Dendritic cell treated with granulocyte-macrophage colony-stimulating factor and Interleukin-4, amounts not matched to agents 40 ng/mL and 50 ng/mL, for 4 days (primary cell): ENCODE measurements around the gene TSPOAP1.

Experiments used
- H3K27ac Mint-ChIP-seq: one replicate; pipeline ENCODE4 v1.8.0; 2022; ENCODE audit warnings: mild to moderate bottlenecking, mixed read lengths
- H3K27me3 Mint-ChIP-seq: one replicate; pipeline ENCODE4 v1.8.0; 2022; ENCODE audit warnings: mild to moderate bottlenecking, mixed read lengths
- H3K36me3 Mint-ChIP-seq: one replicate; pipeline ENCODE4 v1.8.0; 2022; ENCODE audit warnings: low read depth, mixed read lengths
- H3K4me1 Mint-ChIP-seq: one replicate; pipeline ENCODE4 v1.8.0; 2022; ENCODE audit warnings: low read depth, mixed read lengths
- H3K4me3 Mint-ChIP-seq: one replicate; pipeline ENCODE4 v1.8.0; 2022; ENCODE audit warnings: mild to moderate bottlenecking, moderate library complexity, mixed read lengths
- H3K9me3 Mint-ChIP-seq: one replicate; pipeline ENCODE4 v1.8.0; 2022; ENCODE audit warnings: mixed read lengths
- intact Hi-C: fragments of 100-400 bp; cut with micrococcal nuclease; formaldehyde crosslinking; loops from one replicate; pipeline ENCODE4 v1.15.0; 2022

TSPOAP1 gene

DNA sequence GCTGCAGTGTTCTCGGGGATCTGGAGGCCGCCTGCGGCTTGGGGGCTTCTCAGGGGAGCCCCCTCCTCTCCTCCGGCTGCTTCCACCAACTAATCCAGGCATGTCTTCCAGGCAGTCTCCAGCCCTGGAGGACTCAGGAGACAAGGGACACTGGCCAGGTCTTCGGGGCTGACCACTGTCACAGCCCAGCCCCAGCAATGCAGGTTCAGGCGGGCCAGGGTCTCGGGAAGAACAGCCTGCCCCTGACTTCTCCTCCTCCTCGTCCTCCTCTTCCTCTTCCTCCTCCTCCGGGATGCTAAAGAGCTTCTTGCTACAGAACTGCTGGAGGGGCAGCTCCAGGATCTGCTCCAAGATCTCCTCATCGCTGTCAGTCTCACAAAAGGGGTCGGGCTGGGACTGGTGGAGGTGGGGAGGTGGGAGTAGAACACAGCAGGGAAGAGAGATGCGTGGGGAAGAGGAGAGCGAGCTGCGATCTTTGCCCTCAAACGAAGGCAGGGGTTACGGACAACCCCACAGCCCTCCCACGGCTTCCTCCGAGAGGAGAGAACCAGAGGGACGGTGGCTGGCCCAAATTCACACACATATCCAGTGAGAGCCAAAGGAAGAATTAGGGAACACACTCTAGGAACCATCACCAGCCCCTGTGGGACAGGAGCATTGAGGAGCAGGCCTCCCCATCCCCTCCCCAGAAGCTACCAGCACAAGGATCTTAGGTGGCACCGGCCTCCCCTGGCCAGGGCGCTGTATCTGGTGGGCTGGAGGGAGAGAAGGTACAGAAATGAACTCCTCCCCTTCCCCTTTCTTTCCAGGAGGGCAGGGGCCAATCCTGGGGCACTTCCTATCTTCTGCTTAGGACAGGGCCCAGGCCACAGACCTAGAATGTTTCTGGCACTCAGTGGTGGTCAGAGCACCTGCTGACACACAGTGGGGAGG is 19.3 kb downstream of the TSPOAP1 start:
- Mint-ChIP-seq H3K27ac (peak overlapping the region; percentile 53), H3K9me3 (no peaks in the 10 kb centered on the region)
- intact Hi-C loops, result no loop called here

DNA sequence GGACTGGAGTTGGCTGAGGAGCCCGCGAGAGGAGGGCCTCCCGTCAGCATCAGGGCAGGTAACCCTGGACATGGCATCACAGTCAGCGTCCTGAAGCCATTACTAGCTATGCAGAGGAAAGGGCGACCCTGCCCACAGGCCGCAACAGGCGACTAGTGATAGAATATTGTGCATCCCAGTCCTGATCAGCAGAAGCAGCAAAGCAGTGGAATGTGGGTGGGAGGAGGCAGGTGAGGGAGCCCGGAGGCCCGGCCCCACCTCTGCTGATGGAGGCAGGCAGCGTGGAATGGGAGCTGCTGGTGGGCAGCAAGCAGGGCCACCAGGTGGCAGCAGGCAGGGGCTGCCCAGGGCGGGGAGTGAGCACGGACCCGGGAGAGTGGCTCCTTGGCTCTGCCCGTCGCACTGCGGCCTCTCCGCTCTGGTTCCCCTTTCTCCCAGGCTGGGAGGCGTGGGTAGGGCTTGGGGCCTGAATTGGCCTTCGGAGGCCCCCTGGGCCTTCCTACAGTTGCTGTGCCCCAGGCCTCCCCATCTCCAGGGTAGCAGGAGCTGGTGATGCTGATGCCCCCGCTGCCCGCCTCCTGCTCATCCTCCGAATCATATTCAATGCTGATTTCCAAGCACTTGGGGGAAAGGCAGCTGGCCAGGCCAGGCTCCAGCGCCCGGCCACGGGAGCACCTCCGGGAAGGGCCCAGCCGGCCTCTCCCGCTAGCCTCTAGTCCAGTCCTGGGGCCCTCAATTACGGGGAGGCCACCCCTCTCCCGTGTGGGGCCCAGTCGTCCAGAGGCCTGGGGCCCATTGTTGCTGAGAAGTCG is 20.2 kb downstream of the TSPOAP1 start:
- Mint-ChIP-seq H3K4me3 (no peak overlapping the region), H3K4me1 (peaks cover 58% of the 10 kb centered on the region), H3K36me3 (no peaks in the 10 kb centered on the region), H3K9me3 (no peaks in the 10 kb centered on the region), H3K27ac (peak overlapping the region; percentile 53), H3K27me3 (peaks cover 33% of the 10 kb centered on the region)
- intact Hi-C loops, result no loop called here

More for the DNA sequence above, 19.3 kb downstream of the TSPOAP1 start:
- peaks cover 42% of the 10 kb centered on the region for H3K27me3 Mint-ChIP-seq
- peaks cover 49% of the 10 kb centered on the region for H3K4me1 Mint-ChIP-seq
- H3K36me3 Mint-ChIP-seq, result no peaks in the 10 kb centered on the region
- no peak overlapping the region for H3K4me3 Mint-ChIP-seq

DNA sequence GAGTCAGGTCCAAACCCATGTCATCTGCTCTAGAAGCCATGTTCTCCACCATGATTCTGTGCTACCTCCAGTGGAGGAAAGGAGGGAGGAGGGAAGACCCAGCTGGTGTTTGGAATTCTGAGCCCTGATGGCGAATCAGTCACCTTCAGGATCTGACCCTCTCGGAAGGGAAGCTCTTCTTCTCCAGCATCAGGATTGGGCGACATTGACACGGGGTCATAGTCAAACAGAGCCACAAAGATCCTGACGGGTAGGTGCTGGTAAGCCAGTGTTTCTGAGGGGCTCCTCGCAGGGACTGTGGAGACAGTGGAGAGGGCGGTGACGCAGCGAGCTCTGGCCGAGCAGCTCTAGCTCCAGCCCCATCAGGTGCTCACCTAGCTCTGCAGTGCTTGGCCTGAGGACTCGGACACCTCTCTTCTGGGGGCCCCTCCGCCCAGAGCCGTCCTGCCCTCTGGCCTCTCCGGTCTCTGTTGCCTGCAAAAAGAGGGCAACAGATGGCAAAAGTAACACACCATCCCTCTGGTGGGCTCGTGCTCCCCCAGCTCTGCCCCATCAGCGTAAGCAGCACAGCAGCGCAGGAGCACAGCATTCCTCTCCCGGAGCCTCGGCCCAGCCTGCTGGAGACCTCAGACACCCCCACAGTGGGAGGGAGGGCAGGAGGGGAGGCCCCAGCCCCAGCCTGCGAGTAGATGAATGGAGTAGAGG is 21.0 kb downstream of the TSPOAP1 start:
- intact Hi-C loops, result no loop called here
- Mint-ChIP-seq H3K27ac (no peak overlapping the region), H3K27me3 (peaks cover 31% of the 10 kb centered on the region), H3K4me3 (no peak overlapping the region), H3K36me3 (no peaks in the 10 kb centered on the region), H3K4me1 (peaks cover 66% of the 10 kb centered on the region), H3K9me3 (no peaks in the 10 kb centered on the region)

DNA sequence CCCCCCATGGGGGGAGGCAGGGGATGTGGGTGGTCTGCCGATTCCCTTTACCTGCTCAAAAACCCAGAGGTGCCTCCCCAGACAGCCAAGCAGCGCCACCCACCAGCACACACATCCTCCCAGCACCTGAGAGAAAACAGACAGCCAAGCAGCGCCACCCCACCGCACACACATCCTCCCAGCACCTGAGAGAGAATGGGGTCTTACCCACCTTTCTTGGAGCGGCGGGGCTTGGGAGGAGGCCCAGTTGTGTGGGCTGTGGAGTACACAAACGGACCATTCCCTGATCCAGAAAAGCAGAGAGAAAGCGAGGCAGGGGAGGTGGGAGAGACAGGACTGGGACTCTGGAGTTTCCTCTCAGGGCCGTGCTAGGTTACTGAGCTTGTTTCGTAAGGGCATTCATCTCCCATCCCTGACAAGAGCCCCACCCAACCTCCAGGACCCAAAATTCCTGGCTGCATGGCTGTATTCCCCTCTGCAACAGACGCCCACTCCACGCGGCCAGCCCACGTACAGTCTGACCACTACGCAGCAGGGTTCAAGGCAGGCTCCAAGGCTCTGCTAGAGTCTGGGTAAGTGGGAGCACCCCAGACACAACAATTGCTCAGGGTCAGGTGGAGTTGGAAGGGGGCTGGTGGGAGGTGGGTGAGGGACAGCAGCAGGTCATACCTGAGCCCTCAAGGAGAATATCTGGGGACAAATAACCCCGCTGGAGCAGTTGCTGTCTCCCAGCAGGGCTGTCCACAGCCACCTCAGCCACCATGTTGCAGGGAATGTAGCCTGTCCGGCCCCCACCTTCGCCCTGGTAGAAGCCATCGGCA is 22.3 kb downstream of the TSPOAP1 start:
- no peak overlapping the region for H3K27ac Mint-ChIP-seq
- peaks cover 78% of the 10 kb centered on the region for H3K4me1 Mint-ChIP-seq
- no peaks in the 10 kb centered on the region for H3K9me3 Mint-ChIP-seq
- intact Hi-C loops, result no loop called here
- H3K36me3 Mint-ChIP-seq, result no peaks in the 10 kb centered on the region
- H3K4me3 Mint-ChIP-seq, result no peak overlapping the region
- peaks cover 27% of the 10 kb centered on the region for H3K27me3 Mint-ChIP-seq

DNA sequence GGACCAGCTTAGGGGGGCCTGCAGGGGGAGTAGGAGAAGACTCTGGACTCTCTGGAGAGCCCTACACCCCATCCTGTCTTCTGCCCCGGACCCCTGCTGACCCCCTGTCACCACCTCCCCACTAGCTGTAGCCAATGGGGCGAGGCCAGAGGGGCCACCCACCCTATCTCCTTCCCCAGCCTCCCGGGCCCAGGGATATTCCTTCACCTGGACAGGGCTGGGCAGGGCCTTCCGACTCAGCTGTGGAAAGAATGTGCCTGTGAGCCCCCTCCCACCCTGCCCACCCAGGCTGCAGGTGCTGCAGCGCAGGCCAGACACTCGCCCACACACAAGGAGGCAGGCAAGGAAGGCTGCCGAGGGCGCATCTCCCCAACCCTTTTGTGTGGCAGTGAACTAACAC is 23.0 kb downstream of the TSPOAP1 start:
- no peak overlapping the region for H3K4me3 Mint-ChIP-seq
- H3K27ac Mint-ChIP-seq, result no peak overlapping the region
- intact Hi-C loops, result no loop called here
- peaks cover 82% of the 10 kb centered on the region for H3K4me1 Mint-ChIP-seq
- no peaks in the 10 kb centered on the region for H3K9me3 Mint-ChIP-seq
- H3K36me3 Mint-ChIP-seq, result no peaks in the 10 kb centered on the region
- H3K27me3 Mint-ChIP-seq, result peaks cover 27% of the 10 kb centered on the region

DNA sequence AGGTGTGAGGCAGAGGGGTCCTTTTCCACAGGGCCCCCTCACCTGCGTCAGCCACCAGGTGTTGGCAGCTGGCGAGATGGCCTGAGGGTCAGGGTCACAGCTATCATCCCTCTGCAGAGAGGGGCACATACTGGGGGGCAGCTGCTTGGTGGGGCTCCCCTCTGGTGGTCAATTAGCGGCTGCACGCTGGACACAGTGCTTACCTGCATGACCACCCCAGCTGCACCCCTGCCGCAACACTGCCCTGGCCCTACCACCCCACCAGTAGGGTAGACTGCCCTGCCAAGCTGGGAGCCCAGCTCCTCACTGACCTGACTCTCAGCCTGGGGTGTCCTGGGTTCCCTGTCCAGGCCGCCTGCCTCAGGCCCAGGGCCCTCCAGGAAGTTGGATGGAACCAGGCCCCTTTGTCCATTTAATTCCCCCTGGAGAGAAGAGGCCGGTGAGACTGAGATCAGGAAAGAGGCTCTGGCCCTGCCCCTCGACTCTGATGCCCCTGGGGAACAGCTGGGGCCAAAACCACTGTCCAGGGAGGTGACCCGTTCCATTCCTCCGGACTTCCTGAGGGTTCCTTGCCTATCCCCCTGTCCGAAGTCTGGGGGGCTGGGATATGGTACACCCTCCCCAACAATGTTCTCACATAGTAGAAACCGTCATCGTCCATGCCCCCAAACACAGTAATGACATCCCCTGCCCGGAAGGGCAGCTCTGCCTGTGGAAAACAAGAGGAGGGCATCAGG is 23.7 kb downstream of the TSPOAP1 start:
- no peak overlapping the region for H3K4me3 Mint-ChIP-seq
- H3K9me3 Mint-ChIP-seq, result no peaks in the 10 kb centered on the region
- peaks cover 27% of the 10 kb centered on the region for H3K27me3 Mint-ChIP-seq
- H3K36me3 Mint-ChIP-seq, result no peaks in the 10 kb centered on the region
- intact Hi-C loops, result no loop called here
- peaks cover 82% of the 10 kb centered on the region for H3K4me1 Mint-ChIP-seq
- no peak overlapping the region for H3K27ac Mint-ChIP-seq

DNA sequence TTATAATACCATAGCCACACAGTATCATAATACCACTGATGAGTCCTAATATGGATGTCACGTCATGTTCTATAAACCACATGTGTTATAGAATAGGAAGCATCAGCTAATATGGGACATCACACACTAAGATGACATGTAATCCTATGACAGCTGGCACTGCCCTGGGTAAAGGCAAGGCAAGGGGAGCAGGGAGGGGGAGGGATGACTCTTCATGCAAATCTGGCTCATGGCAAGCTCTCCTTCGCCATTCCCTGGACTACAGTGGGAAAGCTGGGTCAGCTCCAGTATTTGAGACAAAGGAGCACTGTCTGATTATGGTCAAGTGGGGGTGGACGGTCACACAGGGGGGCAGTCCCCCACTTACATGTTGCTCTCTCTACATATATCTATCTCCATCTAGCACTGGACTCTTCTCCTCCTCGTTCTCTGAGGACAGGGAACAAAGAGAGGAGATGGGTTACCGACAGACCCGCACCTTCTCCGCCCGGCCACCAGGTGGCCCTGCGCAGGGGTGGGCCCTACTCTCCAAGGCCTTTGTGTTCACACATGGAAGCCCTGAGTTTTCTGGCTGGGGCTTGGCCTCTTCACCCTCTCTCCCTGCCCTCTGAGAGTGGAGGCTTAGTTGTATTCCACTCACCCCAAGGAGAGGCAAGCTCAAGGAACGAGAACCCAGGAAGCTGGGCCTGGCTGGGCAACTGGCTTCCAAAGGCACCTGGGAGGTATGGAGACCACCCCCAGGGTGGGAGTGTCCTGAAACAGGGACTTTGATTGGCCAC is 24.4 kb downstream of the TSPOAP1 start:
- no peak overlapping the region for H3K4me3 Mint-ChIP-seq
- no peaks in the 10 kb centered on the region for H3K36me3 Mint-ChIP-seq
- H3K27me3 Mint-ChIP-seq, result peaks cover 27% of the 10 kb centered on the region
- intact Hi-C loops, result no loop called here
- H3K4me1 Mint-ChIP-seq, result peaks cover 79% of the 10 kb centered on the region
- peak overlapping the region; percentile 27 for H3K27ac Mint-ChIP-seq
- H3K9me3 Mint-ChIP-seq, result no peaks in the 10 kb centered on the region

DNA sequence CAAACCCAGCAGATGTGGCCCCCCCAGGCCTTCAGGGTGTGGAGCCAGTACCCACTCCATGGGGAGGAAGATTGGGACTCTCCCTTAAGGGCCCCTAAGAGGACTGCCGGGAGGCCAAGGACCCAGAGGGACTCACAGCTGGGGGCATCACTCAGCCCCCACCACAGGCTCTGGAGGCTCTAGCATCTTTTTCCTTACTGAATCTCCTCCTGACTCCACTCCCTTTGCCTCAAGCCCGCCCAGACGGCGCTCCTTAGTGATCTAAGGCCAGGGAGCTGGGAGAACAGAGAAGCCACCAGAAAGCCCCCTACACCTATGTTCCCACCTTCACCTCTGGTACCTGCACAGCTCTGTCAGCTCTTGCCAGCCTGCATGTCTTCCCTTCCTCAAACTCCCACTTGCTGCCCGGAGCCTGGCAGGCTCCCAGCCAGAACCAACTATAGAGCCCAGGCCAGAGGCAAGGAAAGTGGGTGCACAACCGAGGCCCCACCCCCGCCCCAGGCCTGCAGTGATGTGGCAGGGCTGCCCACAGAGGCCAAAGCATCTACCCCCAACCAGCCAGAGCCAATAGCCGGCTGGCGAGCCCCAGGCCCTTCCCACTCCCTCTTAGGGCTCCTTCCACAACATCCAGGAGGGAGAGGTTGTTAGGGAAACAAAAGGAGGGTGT is 25.5 kb downstream of the TSPOAP1 start:
- H3K4me1 Mint-ChIP-seq, result peaks cover 68% of the 10 kb centered on the region
- H3K27ac Mint-ChIP-seq, result peak overlapping the region; percentile 17
- peaks cover 21% of the 10 kb centered on the region for H3K27me3 Mint-ChIP-seq
- H3K36me3 Mint-ChIP-seq, result no peaks in the 10 kb centered on the region
- intact Hi-C loops, result no loop called here
- H3K4me3 Mint-ChIP-seq, result no peak overlapping the region
- no peaks in the 10 kb centered on the region for H3K9me3 Mint-ChIP-seq

DNA sequence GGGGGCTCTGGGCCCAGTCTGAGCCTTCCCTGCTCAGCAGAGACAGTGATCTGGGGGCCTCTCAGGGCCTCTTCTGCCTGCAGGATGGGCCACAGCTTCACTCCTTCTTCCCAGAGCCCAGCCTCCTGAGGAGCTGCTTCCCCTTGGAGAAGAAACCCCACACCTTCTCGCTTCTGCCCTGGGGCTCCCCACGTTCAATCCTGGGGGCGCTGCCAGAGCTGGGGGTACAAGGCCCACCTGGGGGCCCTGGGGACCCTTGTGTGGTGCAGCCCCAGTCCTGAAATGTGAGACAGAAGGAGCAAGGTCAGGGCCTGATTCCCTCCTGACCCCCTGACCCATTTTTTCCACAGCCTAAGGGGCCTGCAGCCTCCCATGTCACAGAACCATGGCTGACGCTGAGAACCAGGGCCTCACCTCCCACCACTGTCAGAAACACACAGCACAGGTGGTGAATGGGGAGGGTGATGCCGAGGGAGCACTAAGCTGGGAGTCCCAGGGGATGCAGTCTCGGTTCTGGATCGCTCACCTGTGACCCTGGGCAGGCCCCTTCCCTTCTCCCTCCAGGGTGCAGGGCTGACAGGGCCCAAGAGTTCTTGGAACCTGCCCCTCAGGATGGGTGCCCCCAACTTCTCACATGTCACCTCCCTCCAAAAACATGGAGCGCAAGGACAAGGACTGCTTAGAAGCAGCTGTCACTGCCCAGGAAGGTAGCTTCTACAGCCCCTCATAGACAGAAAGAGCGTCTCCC is 26.2 kb downstream of the TSPOAP1 start:
- H3K27ac Mint-ChIP-seq, result peak overlapping the region; percentile 25
- intact Hi-C loops, result no loop called here

DNA sequence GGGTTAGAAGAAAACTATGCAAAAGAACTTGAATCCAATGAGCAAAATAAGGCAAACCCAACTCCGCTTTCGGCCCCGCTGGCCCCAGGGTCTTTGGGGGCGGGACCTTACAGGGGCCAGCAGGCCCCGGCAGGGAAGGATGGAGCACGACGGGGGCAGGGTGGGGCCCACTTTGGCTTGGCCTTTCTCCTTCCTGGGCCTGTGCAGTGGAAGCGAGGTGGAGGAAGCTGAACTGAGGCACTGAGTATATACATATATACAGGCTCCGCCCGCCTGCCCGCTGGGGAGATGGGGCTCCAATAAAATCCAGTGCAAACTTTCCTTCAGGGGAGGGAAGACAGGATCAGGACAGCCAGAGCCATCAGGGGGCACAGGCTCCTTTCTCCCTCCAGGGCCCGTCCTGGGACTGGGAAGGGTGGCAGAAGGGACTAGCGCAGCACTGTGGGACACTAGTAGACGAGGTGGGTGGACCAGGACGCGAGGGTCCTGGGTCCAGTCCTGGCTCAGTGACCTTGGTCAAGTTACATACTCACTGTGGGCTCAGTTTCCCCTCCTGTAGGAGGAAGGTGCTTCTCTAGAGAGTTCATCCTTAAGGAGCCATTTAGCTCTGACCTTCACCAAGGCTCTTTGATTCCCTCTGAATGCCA is 27.0 kb downstream of the TSPOAP1 start:
- H3K9me3 Mint-ChIP-seq, result no peaks in the 10 kb centered on the region
- H3K27ac Mint-ChIP-seq, result peak overlapping the region; percentile 25
- peaks cover 8% of the 10 kb centered on the region for H3K27me3 Mint-ChIP-seq
- no peak overlapping the region for H3K4me3 Mint-ChIP-seq
- intact Hi-C loops, result no loop called here
- H3K36me3 Mint-ChIP-seq, result no peaks in the 10 kb centered on the region
- H3K4me1 Mint-ChIP-seq, result peaks cover 56% of the 10 kb centered on the region

More for the DNA sequence above, 26.2 kb downstream of the TSPOAP1 start:
- Mint-ChIP-seq H3K27me3 (peaks cover 14% of the 10 kb centered on the region), H3K4me1 (peaks cover 61% of the 10 kb centered on the region), H3K9me3 (no peaks in the 10 kb centered on the region), H3K36me3 (no peaks in the 10 kb centered on the region), H3K4me3 (no peak overlapping the region)

DNA sequence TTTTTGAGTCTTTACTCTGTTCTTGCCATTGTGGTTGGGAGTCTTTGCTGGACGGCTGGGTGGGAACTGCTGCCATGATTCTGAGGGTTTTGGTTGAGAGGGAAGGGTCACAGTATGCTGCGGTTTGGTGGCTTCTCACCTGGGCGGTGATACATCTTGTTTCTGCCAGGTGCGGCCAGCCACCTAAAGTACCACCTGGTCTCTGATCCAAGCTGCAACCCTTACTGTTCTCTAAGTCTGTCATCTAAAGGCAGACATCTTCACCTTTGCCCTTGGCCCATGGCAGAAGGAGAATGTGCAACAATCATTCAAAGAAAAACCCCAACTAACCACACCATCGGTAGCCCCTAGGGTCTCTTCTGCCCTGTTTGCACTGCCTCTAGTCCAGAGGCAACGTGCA is 28.3 kb downstream of the TSPOAP1 start:
- H3K9me3 Mint-ChIP-seq, result no peaks in the 10 kb centered on the region
- no peak overlapping the region for H3K4me3 Mint-ChIP-seq
- H3K36me3 Mint-ChIP-seq, result no peaks in the 10 kb centered on the region
- intact Hi-C loops, result no loop called here
- H3K4me1 Mint-ChIP-seq, result peaks cover 48% of the 10 kb centered on the region
- no peaks in the 10 kb centered on the region for H3K27me3 Mint-ChIP-seq
- no peak overlapping the region for H3K27ac Mint-ChIP-seq
